GM23338 (cell line): ENCODE measurements around the gene ARHGAP30. TPM values are rescaled to one million over a fixed set of nuclear protein-coding genes. Genes with fewer than 3 reads are reported as not detected.

ENCODE experiments used
- ATAC-seq: fragments of 200-7000 bp; cut with Tn5 transposase; 3 replicates; pipeline ENCODE4 v1.9.1; 2020
- DNase-seq: peaks from one replicate; pipeline ENCODE4 v3.0.0-alpha.2; 2015; ENCODE audit warnings: low spot score
- H2AFZ ChIP-seq: fragments of 200-600 bp; sonication (generic); 2 replicates; pipeline ENCODE4 v1.8.0; 2016; ENCODE audit warnings: antibody characterized with exemption, mild to moderate bottlenecking, moderate library complexity
- H3F3A ChIP-seq: fragments of 200-600 bp; sonication (generic); replicated peaks from 2 replicates; pipeline ENCODE4 v1.8.0; 2017; ENCODE audit warnings: antibody characterized with exemption, mixed run types, low read depth
- H3K27ac ChIP-seq: fragments of 200-600 bp; sonication (generic); 2 replicates; pipeline ENCODE4 v1.6.1; 2016; ENCODE audit warnings: low read depth
- H3K27me3 ChIP-seq: fragments of 200-600 bp; sonication (generic); 2 replicates; pipeline ENCODE4 v1.8.0; 2016; ENCODE audit warnings: mild to moderate bottlenecking, mixed run types, moderate library complexity; ENCODE audit not compliant: insufficient read depth
- H3K36me3 ChIP-seq: fragments of 200-600 bp; sonication (generic); 2 replicates; pipeline ENCODE4 v1.8.0; 2016; ENCODE audit warnings: mild to moderate bottlenecking; ENCODE audit not compliant: insufficient read depth
- H3K4me1 ChIP-seq: fragments of 200-600 bp; sonication (generic); 2 replicates; pipeline ENCODE4 v1.8.0; 2016; ENCODE audit warnings: mild to moderate bottlenecking, moderate library complexity; ENCODE audit not compliant: insufficient read depth
- H3K4me2 ChIP-seq: fragments of 200-600 bp; sonication (generic); 2 replicates; pipeline ENCODE4 v1.7.1; 2017; ENCODE audit warnings: mixed run types
- H3K4me3 ChIP-seq: fragments of 200-600 bp; sonication (generic); 2 replicates; pipeline ENCODE4 v1.6.1; 2016; ENCODE audit warnings: mixed run types
- H3K79me2 ChIP-seq: fragments of 200-600 bp; sonication (generic); replicated peaks from 2 replicates; pipeline ENCODE4 v1.8.0; 2017; ENCODE audit warnings: mild to moderate bottlenecking; ENCODE audit not compliant: insufficient read depth
- H3K9me2 ChIP-seq: fragments of 200-600 bp; sonication (generic); 2 replicates; pipeline ENCODE4 v1.8.0; 2017; ENCODE audit not compliant: insufficient read depth
- H4K20me1 ChIP-seq: fragments of 200-600 bp; sonication (generic); replicated peaks from 2 replicates; pipeline ENCODE4 v1.8.0; 2017; ENCODE audit warnings: mild to moderate bottlenecking; ENCODE audit not compliant: insufficient read depth
- H3K27ac Mint-ChIP-seq: 2 replicates; pipeline ENCODE4 v1.8.0; 2020; ENCODE audit warnings: inconsistent platforms, mild to moderate bottlenecking, moderate library complexity, mixed read lengths
- H3K27me3 Mint-ChIP-seq: 3 replicates; pipeline ENCODE4 v1.8.0; 2022; ENCODE audit warnings: low read depth, mild to moderate bottlenecking, moderate library complexity, mixed read lengths, inconsistent platforms; ENCODE audit not compliant: insufficient read depth, poor library complexity
- H3K36me3 Mint-ChIP-seq: 3 replicates; pipeline ENCODE4 v1.8.0; 2021; ENCODE audit warnings: low read depth, mild to moderate bottlenecking, inconsistent platforms, moderate library complexity, mixed read lengths
- H3K4me1 Mint-ChIP-seq: 3 replicates; pipeline ENCODE4 v1.8.0; 2020; ENCODE audit warnings: mild to moderate bottlenecking, inconsistent platforms, mixed read lengths
- H3K4me3 Mint-ChIP-seq: 3 replicates; pipeline ENCODE4 v1.8.0; 2021; ENCODE audit warnings: moderate library complexity, mild to moderate bottlenecking, inconsistent platforms, mixed read lengths
- H3K9me3 Mint-ChIP-seq: 3 replicates; pipeline ENCODE4 v1.8.0; 2020; ENCODE audit warnings: moderate library complexity, mild to moderate bottlenecking, inconsistent platforms, mixed read lengths
- EZH2phosphoT487 ChIP-seq: fragments of 200-600 bp; sonication (generic); IDR thresholded peaks from one replicate; pipeline ENCODE4 v1.8.1; 2018; ENCODE audit warnings: antibody characterized with exemption; ENCODE audit not compliant: unreplicated experiment
- JUNB ChIP-seq: IDR thresholded peaks from one replicate; pipeline ENCODE4 v1.6.1; 2016; ENCODE audit warnings: antibody characterized with exemption; ENCODE audit not compliant: unreplicated experiment
- NANOG ChIP-seq: IDR thresholded peaks from 2 replicates; pipeline ENCODE4 v1.6.1; 2016; ENCODE audit warnings: antibody characterized with exemption, borderline replicate concordance
- POLR2AphosphoS5 ChIP-seq: IDR thresholded peaks from 2 replicates; pipeline ENCODE4 v1.6.1; 2016; ENCODE audit warnings: antibody characterized with exemption, low read depth
- ZNF114 ChIP-seq: fragments of 250-450 bp; sonication (Bioruptor Pico); IDR thresholded peaks from 2 replicates; pipeline ENCODE4 v1.5.0; 2020; ENCODE audit warnings: mild to moderate bottlenecking, moderate library complexity
- ZNF331 ChIP-seq: fragments of 250-450 bp; sonication (Bioruptor Pico); IDR thresholded peaks from 2 replicates; pipeline ENCODE4 v1.5.0; 2020; ENCODE audit warnings: low read depth, mild to moderate bottlenecking, moderate library complexity
- polyA plus RNA-seq: library from polyadenylated mRNA; unstranded; fragments of >200 nt; fragmentation: Nextera tagmentation; extraction: Ambion mirVana; gene quantifications from 2 replicates; pipeline ENCODE4 v1.2.1, GENCODE V29; 2016
- total RNA-seq: library from RNA; depleted of rRNA; stranded (reverse); fragments of >200 nt; shearing (Covaris generic); gene quantifications from 2 replicates; pipeline ENCODE4 v1.2.3, GENCODE V29; 2014
- TF ChIP-seq, protein P1 (sequence below): fragments of 250-450 bp; sonication (Bioruptor Pico); IDR thresholded peaks from 2 replicates; pipeline ENCODE4 v1.5.0; 2020; ENCODE audit warnings: mild to moderate bottlenecking, moderate library complexity
- TF ChIP-seq, protein P2 (sequence below): IDR thresholded peaks from 2 replicates; pipeline ENCODE4 v1.6.1; 2016; ENCODE audit warnings: antibody characterized with exemption
- TF ChIP-seq, protein P3 (sequence below): IDR thresholded peaks from one replicate; pipeline ENCODE4 v1.6.1; 2018; ENCODE audit warnings: antibody characterized with exemption; ENCODE audit not compliant: unreplicated experiment

The ARHGAP30 gene
- total and polyA plus RNA-seq, 2 experiments from 2014 or later, result 0.45 TPM; not detected in 1

DNA sequence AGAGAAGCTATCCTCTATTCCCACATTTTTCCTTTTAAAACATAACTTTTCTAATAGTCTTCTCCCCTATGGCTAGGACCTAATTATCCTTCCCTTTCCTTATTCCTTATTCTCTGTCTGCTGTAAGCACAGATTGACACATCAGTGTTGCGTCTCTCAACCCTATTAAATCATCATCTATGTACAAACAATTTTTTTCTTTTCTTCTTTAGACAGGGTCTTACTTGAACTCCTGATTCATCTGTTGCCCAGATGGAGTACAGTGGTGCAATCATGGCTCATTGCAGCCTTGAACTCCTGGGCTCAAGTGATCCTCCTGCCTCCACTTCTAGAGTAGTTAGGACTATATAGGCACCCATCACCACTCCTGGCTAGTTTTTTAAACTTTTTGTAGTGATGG is 36.7 kb upstream of the ARHGAP30 start (continued):
- TF ChIP-seq, protein P1, sequence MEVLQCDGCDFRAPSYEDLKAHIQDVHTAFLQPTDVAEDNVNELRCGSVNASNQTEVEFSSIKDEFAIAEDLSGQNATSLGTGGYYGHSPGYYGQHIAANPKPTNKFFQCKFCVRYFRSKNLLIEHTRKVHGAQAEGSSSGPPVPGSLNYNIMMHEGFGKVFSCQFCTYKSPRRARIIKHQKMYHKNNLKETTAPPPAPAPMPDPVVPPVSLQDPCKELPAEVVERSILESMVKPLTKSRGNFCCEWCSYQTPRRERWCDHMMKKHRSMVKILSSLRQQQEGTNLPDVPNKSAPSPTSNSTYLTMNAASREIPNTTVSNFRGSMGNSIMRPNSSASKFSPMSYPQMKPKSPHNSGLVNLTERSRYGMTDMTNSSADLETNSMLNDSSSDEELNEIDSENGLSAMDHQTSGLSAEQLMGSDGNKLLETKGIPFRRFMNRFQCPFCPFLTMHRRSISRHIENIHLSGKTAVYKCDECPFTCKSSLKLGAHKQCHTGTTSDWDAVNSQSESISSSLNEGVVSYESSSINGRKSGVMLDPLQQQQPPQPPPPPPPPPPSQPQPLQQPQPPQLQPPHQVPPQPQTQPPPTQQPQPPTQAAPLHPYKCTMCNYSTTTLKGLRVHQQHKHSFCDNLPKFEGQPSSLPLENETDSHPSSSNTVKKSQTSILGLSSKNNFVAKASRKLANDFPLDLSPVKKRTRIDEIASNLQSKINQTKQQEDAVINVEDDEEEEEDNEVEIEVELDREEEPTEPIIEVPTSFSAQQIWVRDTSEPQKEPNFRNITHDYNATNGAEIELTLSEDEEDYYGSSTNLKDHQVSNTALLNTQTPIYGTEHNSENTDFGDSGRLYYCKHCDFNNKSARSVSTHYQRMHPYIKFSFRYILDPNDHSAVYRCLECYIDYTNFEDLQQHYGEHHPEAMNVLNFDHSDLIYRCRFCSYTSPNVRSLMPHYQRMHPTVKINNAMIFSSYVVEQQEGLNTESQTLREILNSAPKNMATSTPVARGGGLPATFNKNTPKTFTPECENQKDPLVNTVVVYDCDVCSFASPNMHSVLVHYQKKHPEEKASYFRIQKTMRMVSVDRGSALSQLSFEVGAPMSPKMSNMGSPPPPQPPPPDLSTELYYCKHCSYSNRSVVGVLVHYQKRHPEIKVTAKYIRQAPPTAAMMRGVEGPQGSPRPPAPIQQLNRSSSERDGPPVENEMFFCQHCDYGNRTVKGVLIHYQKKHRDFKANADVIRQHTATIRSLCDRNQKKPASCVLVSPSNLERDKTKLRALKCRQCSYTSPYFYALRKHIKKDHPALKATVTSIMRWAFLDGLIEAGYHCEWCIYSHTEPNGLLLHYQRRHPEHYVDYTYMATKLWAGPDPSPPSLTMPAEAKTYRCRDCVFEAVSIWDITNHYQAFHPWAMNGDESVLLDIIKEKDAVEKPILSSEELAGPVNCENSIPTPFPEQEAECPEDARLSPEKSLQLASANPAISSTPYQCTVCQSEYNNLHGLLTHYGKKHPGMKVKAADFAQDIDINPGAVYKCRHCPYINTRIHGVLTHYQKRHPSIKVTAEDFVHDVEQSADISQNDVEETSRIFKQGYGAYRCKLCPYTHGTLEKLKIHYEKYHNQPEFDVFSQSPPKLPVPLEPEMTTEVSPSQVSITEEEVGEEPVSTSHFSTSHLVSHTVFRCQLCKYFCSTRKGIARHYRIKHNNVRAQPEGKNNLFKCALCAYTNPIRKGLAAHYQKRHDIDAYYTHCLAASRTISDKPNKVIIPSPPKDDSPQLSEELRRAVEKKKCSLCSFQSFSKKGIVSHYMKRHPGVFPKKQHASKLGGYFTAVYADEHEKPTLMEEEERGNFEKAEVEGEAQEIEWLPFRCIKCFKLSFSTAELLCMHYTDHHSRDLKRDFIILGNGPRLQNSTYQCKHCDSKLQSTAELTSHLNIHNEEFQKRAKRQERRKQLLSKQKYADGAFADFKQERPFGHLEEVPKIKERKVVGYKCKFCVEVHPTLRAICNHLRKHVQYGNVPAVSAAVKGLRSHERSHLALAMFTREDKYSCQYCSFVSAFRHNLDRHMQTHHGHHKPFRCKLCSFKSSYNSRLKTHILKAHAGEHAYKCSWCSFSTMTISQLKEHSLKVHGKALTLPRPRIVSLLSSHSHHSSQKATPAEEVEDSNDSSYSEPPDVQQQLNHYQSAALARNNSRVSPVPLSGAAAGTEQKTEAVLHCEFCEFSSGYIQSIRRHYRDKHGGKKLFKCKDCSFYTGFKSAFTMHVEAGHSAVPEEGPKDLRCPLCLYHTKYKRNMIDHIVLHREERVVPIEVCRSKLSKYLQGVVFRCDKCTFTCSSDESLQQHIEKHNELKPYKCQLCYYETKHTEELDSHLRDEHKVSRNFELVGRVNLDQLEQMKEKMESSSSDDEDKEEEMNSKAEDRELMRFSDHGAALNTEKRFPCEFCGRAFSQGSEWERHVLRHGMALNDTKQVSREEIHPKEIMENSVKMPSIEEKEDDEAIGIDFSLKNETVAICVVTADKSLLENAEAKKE (CRISPR knock-in tag), result no peak
- TF ChIP-seq ZNF114 (CRISPR knock-in tag), result no peak
- TF ChIP-seq, protein P2, sequence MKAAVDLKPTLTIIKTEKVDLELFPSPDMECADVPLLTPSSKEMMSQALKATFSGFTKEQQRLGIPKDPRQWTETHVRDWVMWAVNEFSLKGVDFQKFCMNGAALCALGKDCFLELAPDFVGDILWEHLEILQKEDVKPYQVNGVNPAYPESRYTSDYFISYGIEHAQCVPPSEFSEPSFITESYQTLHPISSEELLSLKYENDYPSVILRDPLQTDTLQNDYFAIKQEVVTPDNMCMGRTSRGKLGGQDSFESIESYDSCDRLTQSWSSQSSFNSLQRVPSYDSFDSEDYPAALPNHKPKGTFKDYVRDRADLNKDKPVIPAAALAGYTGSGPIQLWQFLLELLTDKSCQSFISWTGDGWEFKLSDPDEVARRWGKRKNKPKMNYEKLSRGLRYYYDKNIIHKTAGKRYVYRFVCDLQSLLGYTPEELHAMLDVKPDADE, result no peak

DNA sequence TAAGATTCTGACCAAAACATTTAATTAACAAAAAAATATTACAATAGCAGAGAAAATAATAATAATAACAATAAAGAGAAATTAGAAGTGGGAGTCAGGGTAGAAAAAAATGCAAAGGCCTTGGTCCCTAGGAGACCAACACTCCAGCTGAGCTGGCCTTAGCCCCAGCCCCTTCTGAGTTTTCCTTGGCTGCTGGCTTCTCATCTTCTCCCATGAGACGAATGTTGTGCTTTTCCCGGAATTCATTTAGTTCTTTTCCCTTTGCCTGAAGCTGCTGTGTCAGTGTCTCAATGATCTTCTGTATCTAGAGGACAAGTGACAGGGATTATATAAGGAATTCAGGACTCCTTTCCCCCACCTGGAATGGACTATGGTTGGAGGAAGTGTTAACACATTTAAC is 30.9 kb upstream of the ARHGAP30 start:
- H3K4me3 ChIP-seq, result no peak overlapping the region
- peaks cover 18% of the 10 kb centered on the region for H3K36me3 Mint-ChIP-seq
- peaks cover 3% of the 10 kb centered on the region; the same call in 2 of the 3 replicates for H3K9me3 Mint-ChIP-seq
- H3K27me3 Mint-ChIP-seq, result peaks cover 15% of the 10 kb centered on the region
- H3K4me1 ChIP-seq, result no peaks in the 10 kb centered on the region; the same call in 1 of the 2 replicates
- H4K20me1 ChIP-seq, result peaks cover 4% of the 10 kb centered on the region; the same call in 1 of the 2 replicates
- no peak overlapping the region for H3K4me2 ChIP-seq
- DNase-seq (no peak), ATAC-seq (no peak)
- no peak overlapping the region for H3K4me3 Mint-ChIP-seq
- H3K36me3 ChIP-seq, result no peaks in the 10 kb centered on the region; the same call in 1 of the 2 replicates
- peaks cover 13% of the 10 kb centered on the region for H3K79me2 ChIP-seq
- peaks cover 7% of the 10 kb centered on the region; the same call in 2 of the 3 replicates for H3K4me1 Mint-ChIP-seq
- no peak overlapping the region for H3K27ac ChIP-seq
- no peaks in the 10 kb centered on the region for H3K9me2 ChIP-seq
- H3K27ac Mint-ChIP-seq, result no peak overlapping the region
- H3K27me3 ChIP-seq, result no peaks in the 10 kb centered on the region
- no peak overlapping the region for H2AFZ ChIP-seq
- peaks cover 16% of the 10 kb centered on the region for H3F3A ChIP-seq
- TF ChIP-seq JUNB (no peak), NANOG (no peak), POLR2AphosphoS5 (no peak), EZH2phosphoT487 (no peak), ZNF331 (CRISPR knock-in tag) (no peak)
- TF ChIP-seq, protein P3, sequence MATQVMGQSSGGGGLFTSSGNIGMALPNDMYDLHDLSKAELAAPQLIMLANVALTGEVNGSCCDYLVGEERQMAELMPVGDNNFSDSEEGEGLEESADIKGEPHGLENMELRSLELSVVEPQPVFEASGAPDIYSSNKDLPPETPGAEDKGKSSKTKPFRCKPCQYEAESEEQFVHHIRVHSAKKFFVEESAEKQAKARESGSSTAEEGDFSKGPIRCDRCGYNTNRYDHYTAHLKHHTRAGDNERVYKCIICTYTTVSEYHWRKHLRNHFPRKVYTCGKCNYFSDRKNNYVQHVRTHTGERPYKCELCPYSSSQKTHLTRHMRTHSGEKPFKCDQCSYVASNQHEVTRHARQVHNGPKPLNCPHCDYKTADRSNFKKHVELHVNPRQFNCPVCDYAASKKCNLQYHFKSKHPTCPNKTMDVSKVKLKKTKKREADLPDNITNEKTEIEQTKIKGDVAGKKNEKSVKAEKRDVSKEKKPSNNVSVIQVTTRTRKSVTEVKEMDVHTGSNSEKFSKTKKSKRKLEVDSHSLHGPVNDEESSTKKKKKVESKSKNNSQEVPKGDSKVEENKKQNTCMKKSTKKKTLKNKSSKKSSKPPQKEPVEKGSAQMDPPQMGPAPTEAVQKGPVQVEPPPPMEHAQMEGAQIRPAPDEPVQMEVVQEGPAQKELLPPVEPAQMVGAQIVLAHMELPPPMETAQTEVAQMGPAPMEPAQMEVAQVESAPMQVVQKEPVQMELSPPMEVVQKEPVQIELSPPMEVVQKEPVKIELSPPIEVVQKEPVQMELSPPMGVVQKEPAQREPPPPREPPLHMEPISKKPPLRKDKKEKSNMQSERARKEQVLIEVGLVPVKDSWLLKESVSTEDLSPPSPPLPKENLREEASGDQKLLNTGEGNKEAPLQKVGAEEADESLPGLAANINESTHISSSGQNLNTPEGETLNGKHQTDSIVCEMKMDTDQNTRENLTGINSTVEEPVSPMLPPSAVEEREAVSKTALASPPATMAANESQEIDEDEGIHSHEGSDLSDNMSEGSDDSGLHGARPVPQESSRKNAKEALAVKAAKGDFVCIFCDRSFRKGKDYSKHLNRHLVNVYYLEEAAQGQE, result no peak
- TF ChIP-seq, protein P2, result no peak
